ENCODE data around the gene LUZP2.

DNA sequence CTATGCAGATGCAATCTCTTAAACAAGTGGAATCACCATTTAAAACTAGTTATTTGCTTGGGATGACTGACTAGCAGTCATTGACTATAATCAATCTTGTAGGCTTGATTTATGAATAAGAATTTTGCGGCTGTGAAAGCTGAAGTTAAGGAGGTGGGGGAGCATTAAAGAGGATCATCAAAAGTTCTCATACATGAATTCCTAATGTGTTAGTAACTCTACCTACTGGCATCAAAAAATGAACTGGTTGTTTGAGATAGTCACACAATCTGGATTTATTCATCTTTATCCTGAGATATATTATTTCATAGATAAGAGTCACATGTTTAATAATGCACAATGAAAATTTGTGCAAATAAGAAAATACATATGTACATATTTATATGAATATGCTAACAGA, 393.6 kb downstream of the LUZP2 start:
- TF ChIP-seq CTCF (IDR thresholded peaks at IDR 0.05) = no peak
- no peak for TF ChIP-seq EZH2 (IDR thresholded peaks at IDR 0.05; ENCODE audit: borderline replicate concordance, insufficient read depth, low read depth, low read length, poor library complexity, severe bottlenecking)
